ENCODE results near the gene RPS19BP1.
A peak's percentile ranks its signal among the peaks of the same experiment; 100 is the strongest.
"Not testable (repeated sequence)": the region's sequence is repeated elsewhere in the genome, so short reads cannot be mapped to it uniquely, and the experiment has no call there.

The RPS19BP1 gene

GRCh38 chr22:39513791-39514190, 18.8 kb downstream of the RPS19BP1 start:
- no peak for DNase-seq (ENCODE audit: low spot score)

- no peak for DNase-seq (ENCODE audit: low spot score)
Observed at GRCh38 chr22:39512026-39512425, 20.5 kb downstream of the RPS19BP1 start.

- DNase-seq (ENCODE audit: low spot score) = no peak
Observed at GRCh38 chr22:39511226-39511625, 21.3 kb downstream of the RPS19BP1 start.

GRCh38 chr22:39510529-39511149, 21.9 kb downstream of the RPS19BP1 start:
- no peak for DNase-seq (ENCODE audit: low spot score)

- DNase-seq (ENCODE audit: low spot score) = no peak
Observed at GRCh38 chr22:39508393-39508792, 24.2 kb downstream of the RPS19BP1 start.

GRCh38 chr22:39507021-39507420, 25.5 kb downstream of the RPS19BP1 start:
- DNase-seq (ENCODE audit: low spot score) = not testable (repeated sequence)

GRCh38 chr22:39504071-39504470, 28.5 kb downstream of the RPS19BP1 start:
- DNase-seq (ENCODE audit: low spot score) = no peak

GRCh38 chr22:39503630-39504029, 28.9 kb downstream of the RPS19BP1 start:
- no peak for DNase-seq (ENCODE audit: low spot score)

GRCh38 chr22:39502789-39503409, 29.6 kb downstream of the RPS19BP1 start:
- DNase-seq (ENCODE audit: low spot score) = no peak

- DNase-seq (ENCODE audit: low spot score) = peak; percentile 97
Observed at GRCh38 chr22:39502109-39502788, 30.3 kb downstream of the RPS19BP1 start, which contains the start of gene MIEF1. Gene MIEF1 (plus strand): TSS chr22:39502290. CDS start chr22:39511295, 9,005 bp downstream.

- no peak for DNase-seq (ENCODE audit: low spot score)
Observed at GRCh38 chr22:39501644-39502108, 30.9 kb downstream of the RPS19BP1 start.

GRCh38 chr22:39500101-39500500, 32.4 kb downstream of the RPS19BP1 start:
- DNase-seq (ENCODE audit: low spot score) = no peak

- no peak for DNase-seq (ENCODE audit: low spot score)
Observed at GRCh38 chr22:39498802-39499201, 33.7 kb downstream of the RPS19BP1 start.

- no peak for DNase-seq (ENCODE audit: low spot score)
Observed at GRCh38 chr22:39498368-39498767, 34.2 kb downstream of the RPS19BP1 start.

- DNase-seq (ENCODE audit: low spot score) = no peak
Observed at GRCh38 chr22:39497429-39497828, 35.1 kb downstream of the RPS19BP1 start.

- peak; percentile 66 for DNase-seq (ENCODE audit: low spot score)
Observed at GRCh38 chr22:39496131-39496838, 36.3 kb downstream of the RPS19BP1 start.

GRCh38 chr22:39494471-39495120, 38.0 kb downstream of the RPS19BP1 start:
- DNase-seq (ENCODE audit: low spot score) = no peak

- DNase-seq (ENCODE audit: low spot score) = peak; percentile 91
Observed at GRCh38 chr22:39493759-39494158, 38.8 kb downstream of the RPS19BP1 start.

- DNase-seq (ENCODE audit: low spot score) = no peak
Observed at GRCh38 chr22:39492186-39492585, 40.4 kb downstream of the RPS19BP1 start.

GRCh38 chr22:39491696-39492095, 40.9 kb downstream of the RPS19BP1 start:
- DNase-seq (ENCODE audit: low spot score) = no peak

GRCh38 chr22:39490966-39491680, 41.4 kb downstream of the RPS19BP1 start:
- no peak for DNase-seq (ENCODE audit: low spot score)

Data from AG20443 (cell line).